GM13976 (cell line): ENCODE results near the gene TXLNA.

ENCODE experiments used
- DNase-seq: peaks from one replicate; pipeline ENCODE4 v3.0.0; 2012; ENCODE audit warnings: low spot score
- in situ Hi-C: fragments of 300-500 bp; cut with MboI; formaldehyde crosslinking; loops from one replicate; pipeline ENCODE4 v1.12.0; 2022; ENCODE audit warnings: low sequenced_read_pairs, mixed read lengths, inconsistent platforms; ENCODE audit not compliant: unreplicated experiment
- TF ChIP-seq, protein P1 (sequence below): IDR thresholded peaks from 2 replicates; pipeline ENCODE4 v1.5.1; 2012; ENCODE audit warnings: borderline replicate concordance, mild to moderate bottlenecking; ENCODE audit not compliant: insufficient read depth; ENCODE audit errors: extremely low read depth, missing control alignments, control extremely low read depth

Gene TXLNA

GRCh38 chr1:32178380-32179192 is 889 bp upstream of the TXLNA start:
- no peak for DNase-seq
- in situ Hi-C loops, result no loop called here
- TF ChIP-seq, protein P1, sequence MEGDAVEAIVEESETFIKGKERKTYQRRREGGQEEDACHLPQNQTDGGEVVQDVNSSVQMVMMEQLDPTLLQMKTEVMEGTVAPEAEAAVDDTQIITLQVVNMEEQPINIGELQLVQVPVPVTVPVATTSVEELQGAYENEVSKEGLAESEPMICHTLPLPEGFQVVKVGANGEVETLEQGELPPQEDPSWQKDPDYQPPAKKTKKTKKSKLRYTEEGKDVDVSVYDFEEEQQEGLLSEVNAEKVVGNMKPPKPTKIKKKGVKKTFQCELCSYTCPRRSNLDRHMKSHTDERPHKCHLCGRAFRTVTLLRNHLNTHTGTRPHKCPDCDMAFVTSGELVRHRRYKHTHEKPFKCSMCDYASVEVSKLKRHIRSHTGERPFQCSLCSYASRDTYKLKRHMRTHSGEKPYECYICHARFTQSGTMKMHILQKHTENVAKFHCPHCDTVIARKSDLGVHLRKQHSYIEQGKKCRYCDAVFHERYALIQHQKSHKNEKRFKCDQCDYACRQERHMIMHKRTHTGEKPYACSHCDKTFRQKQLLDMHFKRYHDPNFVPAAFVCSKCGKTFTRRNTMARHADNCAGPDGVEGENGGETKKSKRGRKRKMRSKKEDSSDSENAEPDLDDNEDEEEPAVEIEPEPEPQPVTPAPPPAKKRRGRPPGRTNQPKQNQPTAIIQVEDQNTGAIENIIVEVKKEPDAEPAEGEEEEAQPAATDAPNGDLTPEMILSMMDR, result no peak

DNA sequence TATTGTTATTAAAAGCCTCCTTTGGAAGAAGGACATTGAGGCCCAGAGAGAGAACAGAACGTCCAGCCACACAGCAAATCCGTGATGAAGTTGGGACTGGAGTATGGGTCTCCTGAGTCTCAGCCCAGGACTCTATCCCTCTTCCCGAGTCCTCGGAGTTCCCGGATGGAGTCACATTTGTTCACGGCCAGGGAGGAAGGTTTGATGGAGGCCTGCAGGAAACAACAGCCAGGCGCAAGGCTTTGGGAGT is 357 bp upstream of the TXLNA start:
- in situ Hi-C loops, result no loop called here

GRCh38 chr1:32180186-32181060 is 948 bp downstream of the TXLNA start:
- TF ChIP-seq, protein P1, result no peak
- peak; percentile 56 for DNase-seq
- in situ Hi-C loops, result no loop called here

More for the DNA sequence above, 357 bp upstream of the TXLNA start:
- no peak for DNase-seq
- TF ChIP-seq, protein P1, result no peak

- TF ChIP-seq, protein P1, result no peak
- in situ Hi-C loops, result no loop called here
These were observed 1.6 kb downstream of the TXLNA start for GRCh38 chr1:32181065-32181464.

DNA sequence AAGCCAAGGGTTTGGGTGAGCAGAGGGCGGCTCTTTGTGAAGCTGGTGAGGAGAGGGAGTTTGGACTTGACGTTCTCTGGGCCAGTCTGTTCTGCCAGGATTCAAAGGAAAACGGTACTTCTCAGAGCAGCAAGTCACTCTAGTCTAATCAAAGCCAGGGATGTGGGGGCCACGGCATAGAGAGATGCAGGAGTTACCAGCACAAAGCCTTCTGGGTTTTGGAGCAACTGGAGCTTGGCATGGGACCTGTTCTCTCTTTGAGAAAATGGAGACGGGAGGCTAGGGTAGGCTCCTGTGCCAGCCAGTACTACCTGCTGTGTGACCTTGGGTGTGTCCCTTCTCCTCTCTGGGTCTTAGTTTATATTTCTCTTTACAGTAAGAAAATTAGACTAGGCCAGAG is 2.1 kb downstream of the TXLNA start:
- no peak for DNase-seq
- in situ Hi-C loops, result no loop called here
- TF ChIP-seq, protein P1, result no peak

More at GRCh38 chr1:32181065-32181464, 1.6 kb downstream of the TXLNA start:
- no peak for DNase-seq

GRCh38 chr1:32182060-32182459 is 2.6 kb downstream of the TXLNA start:
- TF ChIP-seq, protein P1, result no peak
- DNase-seq, result no peak
- in situ Hi-C loops, result no loop called here
